H1 (cell line): ENCODE measurements around the gene GH2. TPM values are rescaled to one million over a fixed set of nuclear protein-coding genes. Genes with fewer than 3 reads are reported as not detected.
"Not testable (repeated sequence)": the region's sequence is repeated elsewhere in the genome, so short reads cannot be mapped to it uniquely, and the experiment has no call there.

Experiments
- CTCF ChIA-PET: fragments of 300-600 bp; sonication (Branson Sonifier 250); formaldehyde crosslinking; loops from one replicate; lab custom pipeline; 2021; ENCODE audit not compliant: partially characterized antibody; lab: Charles Lee
- POLR2A ChIA-PET: fragments of 300-600 bp; sonication (Branson Sonifier 250); formaldehyde crosslinking; loops from one replicate; lab custom pipeline; 2021; ENCODE audit warnings: inconsistent platforms; ENCODE audit not compliant: partially characterized antibody; lab: Charles Lee
- DNase-seq, 2 experiments: peaks; one replicate each; pipeline versions ENCODE4 v3.0.0 to v3.0.0-alpha.2; 2010 to 2022; ENCODE audit warnings: low spot score in 2 of 2, low read depth in 1 of 2, mixed read lengths in 1 of 2
- FAIRE-seq: peaks from 2 replicates; lab custom pipeline; 2011; peaks lifted over from hg19 to GRCh38; lab: Jason Lieb, UNC
- H2AFZ ChIP-seq: 2 replicates; pipeline ENCODE4 v1.8.1; 2012; ENCODE audit warnings: low read length, inconsistent platforms
- H2AK5ac ChIP-seq: 2 replicates; pipeline ENCODE4 v1.6.1; 2013; ENCODE audit warnings: low read depth, low read length
- H2BK120ac ChIP-seq: replicated peaks from 2 replicates; pipeline ENCODE3; 2013; ENCODE audit warnings: low read depth, low read length, inconsistent platforms
- H2BK12ac ChIP-seq: 2 replicates; pipeline ENCODE4 v1.6.1; 2013; ENCODE audit warnings: low read depth, low read length
- H2BK15ac ChIP-seq: 2 replicates; pipeline ENCODE4 v1.6.1; 2013; ENCODE audit warnings: low read length
- H2BK20ac ChIP-seq: 2 replicates; pipeline ENCODE4 v1.6.1; 2013; ENCODE audit warnings: low read length
- H2BK5ac ChIP-seq: 2 replicates; pipeline ENCODE4 v1.6.1; 2013; ENCODE audit warnings: low read depth, low read length
- H3K14ac ChIP-seq: 2 replicates; pipeline ENCODE4 v1.6.1; 2013; ENCODE audit warnings: inconsistent platforms; ENCODE audit not compliant: insufficient read length
- H3K18ac ChIP-seq: 2 replicates; pipeline ENCODE4 v1.6.1; 2013; ENCODE audit warnings: low read length; ENCODE audit errors: extremely low read depth
- H3K23ac ChIP-seq: 2 replicates; pipeline ENCODE4 v1.6.1; 2013; ENCODE audit warnings: inconsistent platforms; ENCODE audit not compliant: insufficient read length
- H3K23me2 ChIP-seq: 2 replicates; pipeline ENCODE4 v1.6.1; 2013; ENCODE audit warnings: low read depth, low read length
- H3K27ac ChIP-seq: 2 replicates; pipeline ENCODE4 v1.6.1; 2011; ENCODE audit warnings: low read depth, low read length, inconsistent platforms
- H3K27me3 ChIP-seq, 4 experiments: replicated peaks in 1 of 4; 1 replicate in 1 of 4; 2 replicates in 3 of 4; pipeline versions ENCODE4 v1.6.1 to v1.8.1; 2011 to 2013; ENCODE audit warnings: low read length in 3 of 4, mild to moderate bottlenecking in 3 of 4, inconsistent platforms in 2 of 4, mixed read lengths in 2 of 4, moderate library complexity in 1 of 4; ENCODE audit not compliant: control insufficient read depth in 3 of 4, insufficient read depth in 3 of 4; ENCODE audit errors: extremely low read depth in 1 of 4
- H3K36me3 ChIP-seq, 4 experiments: 2 replicates each; pipeline versions ENCODE4 v1.6.1 to v1.8.1; 2011 to 2013; ENCODE audit warnings: mild to moderate bottlenecking in 4 of 4, low read length in 3 of 4, moderate library complexity in 2 of 4, control low read depth in 1 of 4, inconsistent platforms in 1 of 4; ENCODE audit not compliant: insufficient read depth in 4 of 4, control insufficient read depth in 2 of 4
- H3K4ac ChIP-seq: replicated peaks from 2 replicates; pipeline ENCODE3; 2013; ENCODE audit warnings: low read length, low read depth, mixed read lengths, inconsistent platforms; ENCODE audit not compliant: insufficient read length
- H3K4me1 ChIP-seq, 4 experiments: replicated peaks in 1 of 4; 1 replicate in 1 of 4; 2 replicates in 3 of 4; pipeline versions ENCODE4 v1.6.1 to v1.8.1; 2011 to 2013; ENCODE audit warnings: low read length in 3 of 4, inconsistent platforms in 2 of 4, mixed read lengths in 1 of 4; ENCODE audit not compliant: insufficient read depth in 4 of 4, control insufficient read depth in 3 of 4
- H3K4me2 ChIP-seq, 2 experiments: 2 replicates each; pipeline versions ENCODE4 v1.6.1 to v1.8.1; 2011 to 2013; ENCODE audit warnings: low read depth in 2 of 2, low read length in 2 of 2, control low read depth in 1 of 2, inconsistent platforms in 1 of 2, mild to moderate bottlenecking in 1 of 2; ENCODE audit not compliant: insufficient read depth in 1 of 2
- H3K4me3 ChIP-seq, 4 experiments: fragments of 200-600, 300-600 bp in 1 of 4; sonication (generic), shearing (Covaris generic), sonication (Bioruptor Twin) in 1 of 4; 2 replicates each; pipeline versions ENCODE4 v1.5.1 to v1.8.1; 2011 to 2016; ENCODE audit warnings: low read length in 4 of 4, low read depth in 3 of 4, control low read depth in 2 of 4, inconsistent platforms in 2 of 4, mild to moderate bottlenecking in 2 of 4, mixed read lengths in 1 of 4, moderate library complexity in 1 of 4; ENCODE audit not compliant: insufficient read depth in 2 of 4; ENCODE audit errors: extremely low read depth in 1 of 4
- H3K56ac ChIP-seq: replicated peaks from 2 replicates; pipeline ENCODE3; 2013; ENCODE audit warnings: low read depth, mild to moderate bottlenecking, mixed read lengths, low read length, inconsistent platforms; ENCODE audit not compliant: insufficient read length
- H3K79me1 ChIP-seq: 2 replicates; pipeline ENCODE4 v1.6.1; 2013; ENCODE audit warnings: low read depth, low read length, control low read depth
- H3K79me2 ChIP-seq, 2 experiments: 2 replicates each; pipeline versions ENCODE4 v1.6.1 to v1.8.1; 2012 to 2013; ENCODE audit warnings: low read length in 2 of 2, mild to moderate bottlenecking in 2 of 2, inconsistent platforms in 1 of 2; ENCODE audit not compliant: insufficient read depth in 2 of 2, control insufficient read depth in 1 of 2
- H3K9ac ChIP-seq, 4 experiments: replicated peaks in 1 of 4; 1 replicate in 1 of 4; 2 replicates in 3 of 4; pipeline versions ENCODE4 v1.6.1 to v1.8.1; 2011 to 2013; ENCODE audit warnings: low read depth in 3 of 4, low read length in 3 of 4, control low read depth in 2 of 4, mild to moderate bottlenecking in 2 of 4, moderate library complexity in 2 of 4, inconsistent platforms in 1 of 4; ENCODE audit errors: extremely low read depth in 1 of 4
- H3K9me3 ChIP-seq, 2 experiments: 2 replicates each; pipeline versions ENCODE4 v1.6.1 to v1.8.1; 2012 to 2013; ENCODE audit warnings: mild to moderate bottlenecking in 2 of 2, moderate library complexity in 2 of 2, control low read depth in 1 of 2, inconsistent platforms in 1 of 2, low read depth in 1 of 2, low read length in 1 of 2, mixed read lengths in 1 of 2; ENCODE audit not compliant: insufficient read depth in 2 of 2
- H4K20me1 ChIP-seq, 2 experiments: replicated peaks in 1 of 2; 2 replicates each; pipeline versions ENCODE3 to v1.8.1; 2011 to 2013; ENCODE audit warnings: inconsistent platforms in 2 of 2, low read length in 2 of 2, mild to moderate bottlenecking in 1 of 2; ENCODE audit not compliant: insufficient read depth in 2 of 2, control insufficient read depth in 1 of 2
- H4K5ac ChIP-seq: 2 replicates; pipeline ENCODE4 v1.6.1; 2013; ENCODE audit warnings: low read length, low read depth, mixed read lengths, inconsistent platforms; ENCODE audit not compliant: insufficient read length
- H4K8ac ChIP-seq: 2 replicates; pipeline ENCODE4 v1.8.0; 2013; ENCODE audit warnings: mild to moderate bottlenecking, moderate library complexity, low read length, inconsistent platforms; ENCODE audit not compliant: insufficient read depth; ENCODE audit errors: extremely low read depth
- H4K91ac ChIP-seq: replicated peaks from 2 replicates; pipeline ENCODE3; 2013; ENCODE audit warnings: low read length, mixed read lengths, inconsistent platforms; ENCODE audit not compliant: insufficient read length
- WGBS, 2 experiments: shearing (Covaris generic) in 1 of 2; methylation state at CpG; one replicate each; pipeline versions ENCODE4 v1.1.6 to v1.1.7; 2013 to 2015; ENCODE audit warnings: low lambda C conversion rate in 2 of 2, mixed read lengths in 2 of 2, inconsistent platforms in 1 of 2, low coverage in 1 of 2, missing lambda C conversion rate in 1 of 2; ENCODE audit not compliant: insufficient replicate concordance in 2 of 2, insufficient coverage in 1 of 2, insufficient read length in 1 of 2; ENCODE audit errors: extremely low coverage in 1 of 2, missing lambda C conversion rate in 1 of 2; 5-methylcytosine and 5-hydroxymethylcytosine counted together
- polyA plus RNA-seq, 7 experiments: library from polyadenylated mRNA; depleted of rRNA in 3 of 7; stranded (reverse) in 5 of 7; unstranded in 2 of 7; fragments of >200 nt in 5 of 7; fragments of 200-250 nt in 2 of 7; gene quantifications; 1 replicate in 5 of 7; 2 replicates in 1 of 7; 4 replicates in 1 of 7; pipeline versions ENCODE4 v1.2.1 to v1.2.3, GENCODE V29; 2011 to 2013; ENCODE audit warnings: missing spikeins in 2 of 7, mixed read lengths in 2 of 7
- total RNA-seq: library from RNA; stranded (reverse); fragmentation: NEBNext Ultra II Directional; extraction: Animal tissue kit (Norgen Biotek cat#: 25700); gene quantifications from 2 replicates; pipeline ENCODE4 v1.2.1, GENCODE V29; 2021

Gene GH2
- total and polyA plus RNA-seq, 2 of the 8 experiments (the other 6 are each of a cell fraction or from before 2014, with no cell fraction given), result 0.60 to 1.5 TPM

DNA sequence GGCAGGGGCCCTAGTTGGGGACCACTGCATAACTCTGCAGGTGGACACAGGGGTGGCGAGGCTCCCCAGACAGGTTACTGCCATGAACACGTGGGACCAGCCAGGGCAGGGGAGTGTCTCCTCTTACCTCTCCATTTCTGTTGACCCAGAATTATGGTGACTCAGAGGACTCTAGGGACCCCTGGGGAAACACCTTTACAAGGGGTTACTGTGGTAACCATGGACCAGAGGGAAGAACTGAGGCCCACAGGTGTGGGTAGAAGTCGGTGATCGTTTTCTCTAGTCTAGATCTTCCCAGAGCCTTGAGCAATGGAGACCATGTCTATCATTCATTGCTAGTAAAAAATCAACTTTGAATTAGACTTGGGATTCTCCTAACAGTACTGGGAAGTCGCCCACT is 39.0 kb upstream of the GH2 start:
- not testable (repeated sequence) for FAIRE-seq

DNA sequence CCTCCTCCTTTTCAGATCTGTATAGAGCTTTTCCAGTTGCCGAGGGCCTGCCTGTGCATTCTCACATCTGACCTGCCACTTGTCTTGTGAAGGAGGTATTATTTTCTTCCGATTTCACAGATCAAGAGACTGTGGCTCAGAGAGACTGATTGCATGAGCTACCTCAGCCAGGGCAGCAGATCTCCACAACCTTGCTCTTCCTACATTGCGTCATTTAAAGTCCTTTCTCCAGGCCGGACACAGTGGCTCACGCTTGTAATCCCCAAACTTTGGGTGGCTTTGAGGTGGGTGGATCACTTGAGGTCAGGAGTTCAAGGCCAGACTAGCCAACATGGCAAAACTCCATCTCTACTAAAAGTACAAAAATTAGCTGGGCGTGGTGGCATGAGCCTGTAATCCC is 38.3 kb upstream of the GH2 start:
- H3K23ac ChIP-seq, H3K56ac ChIP-seq, H2BK5ac ChIP-seq, H3K14ac ChIP-seq, H4K20me1 ChIP-seq, FAIRE-seq, H3K4me2 ChIP-seq, H3K9ac ChIP-seq, H3K27me3 ChIP-seq, H4K91ac ChIP-seq, H2AFZ ChIP-seq, H3K79me2 ChIP-seq, H4K5ac ChIP-seq, H2BK15ac ChIP-seq, H2BK120ac ChIP-seq, DNase-seq, H3K79me1 ChIP-seq, H2AK5ac ChIP-seq, H3K36me3 ChIP-seq, H4K8ac ChIP-seq, H3K9me3 ChIP-seq, H3K23me2 ChIP-seq, H3K4me3 ChIP-seq, H3K18ac ChIP-seq, H3K4ac ChIP-seq, H2BK12ac ChIP-seq, H3K4me1 ChIP-seq, H3K27ac ChIP-seq, H2BK20ac ChIP-seq: not testable (repeated sequence)
- ChIA-PET CTCF (interaction anchor here (0.6 to 11.2 kb wide), 38 partner anchors 9 to 315 kb away, joined by 3 to 270 read pairs (median 12); partner anchors contain the start of genes CD79B, CSHL1, GH2 and PRR29), POLR2A (interaction anchor here (1.0 to 2.5 kb wide), 5 partner anchors 12 to 226 kb away, joined by 3 to 13 read pairs (median 4); partner anchors contain the start of gene CD79B)
- 93% methylated on average over 6 of the region's 6 CpGs; no CpG with 5 or more reads in 1 of the 2 experiments for WGBS, 2 experiments

More for the DNA sequence above, 39.0 kb upstream of the GH2 start:
- H3K79me2 ChIP-seq, H2AFZ ChIP-seq, H3K4me2 ChIP-seq, H2BK15ac ChIP-seq, H3K18ac ChIP-seq, H4K8ac ChIP-seq, H2AK5ac ChIP-seq, H3K79me1 ChIP-seq, H3K23me2 ChIP-seq, H3K23ac ChIP-seq, DNase-seq, H3K14ac ChIP-seq, H3K27me3 ChIP-seq, H3K9me3 ChIP-seq, H3K36me3 ChIP-seq, H3K9ac ChIP-seq, H4K91ac ChIP-seq, H2BK20ac ChIP-seq, H3K4ac ChIP-seq, H3K56ac ChIP-seq, H3K4me3 ChIP-seq, H2BK5ac ChIP-seq, H3K4me1 ChIP-seq, H2BK12ac ChIP-seq, H3K27ac ChIP-seq, H2BK120ac ChIP-seq, H4K5ac ChIP-seq, H4K20me1 ChIP-seq: not testable (repeated sequence)
- ChIA-PET POLR2A (interaction anchor here (1.3 to 2.5 kb wide), 2 partner anchors 11 to 25 kb away, joined by 3 to 13 read pairs; partner anchors contain the start of gene CD79B), CTCF (interaction anchor here (0.6 to 11.2 kb wide), 17 partner anchors 12 to 415 kb away, joined by 3 to 270 read pairs (median 25); partner anchors contain the start of genes CD79B and GH2)
- WGBS, 2 experiments, result 96% methylated on average over 5 of the region's 5 CpGs; no CpG with 5 or more reads in 1 of the 2 experiments
